Upper lobe of left lung (tissue), 4 donors: ENCODE data around the gene UBE4B.

Experiments used
- POLR2A ChIP-seq, 4 donors: fragments of 450-650 bp; IDR thresholded peaks; one replicate each; pipeline ENCODE4 v1.5.1; 2016 to 2017; ENCODE audit warnings: antibody characterized with exemption in 4 of 4, mild to moderate bottlenecking in 2 of 4
- TF ChIP-seq, protein P1 (sequence below), 6 experiments: fragments of 450-650 bp in 4 of 6; fragments of 200-600 bp in 2 of 6; sonication (generic) in 2 of 6; IDR thresholded peaks; one replicate each; pipeline ENCODE4 v1.5.1; 2016 to 2019; ENCODE audit warnings: antibody characterized with exemption in 6 of 6

DNA sequence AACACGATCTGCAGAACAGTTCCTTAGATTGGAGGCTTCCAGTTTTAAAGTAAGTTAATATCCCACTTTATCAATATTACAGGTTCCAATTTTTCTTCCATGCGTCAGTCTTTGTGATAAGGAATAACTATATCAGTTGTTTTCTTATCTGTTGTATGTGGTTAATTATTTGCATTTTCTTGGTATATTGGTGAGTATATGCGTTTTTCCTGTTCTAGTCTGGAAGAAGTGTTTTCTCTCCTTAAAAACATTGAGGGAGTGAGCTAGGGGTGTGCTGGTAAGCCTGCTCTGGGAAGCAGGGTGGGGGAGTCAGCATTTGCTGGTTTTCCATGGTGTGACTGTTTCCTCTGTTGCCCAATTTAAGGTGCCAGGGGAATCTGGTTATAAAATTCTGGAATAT, 127.4 kb downstream of the UBE4B start:
- TF ChIP-seq, protein P1, sequence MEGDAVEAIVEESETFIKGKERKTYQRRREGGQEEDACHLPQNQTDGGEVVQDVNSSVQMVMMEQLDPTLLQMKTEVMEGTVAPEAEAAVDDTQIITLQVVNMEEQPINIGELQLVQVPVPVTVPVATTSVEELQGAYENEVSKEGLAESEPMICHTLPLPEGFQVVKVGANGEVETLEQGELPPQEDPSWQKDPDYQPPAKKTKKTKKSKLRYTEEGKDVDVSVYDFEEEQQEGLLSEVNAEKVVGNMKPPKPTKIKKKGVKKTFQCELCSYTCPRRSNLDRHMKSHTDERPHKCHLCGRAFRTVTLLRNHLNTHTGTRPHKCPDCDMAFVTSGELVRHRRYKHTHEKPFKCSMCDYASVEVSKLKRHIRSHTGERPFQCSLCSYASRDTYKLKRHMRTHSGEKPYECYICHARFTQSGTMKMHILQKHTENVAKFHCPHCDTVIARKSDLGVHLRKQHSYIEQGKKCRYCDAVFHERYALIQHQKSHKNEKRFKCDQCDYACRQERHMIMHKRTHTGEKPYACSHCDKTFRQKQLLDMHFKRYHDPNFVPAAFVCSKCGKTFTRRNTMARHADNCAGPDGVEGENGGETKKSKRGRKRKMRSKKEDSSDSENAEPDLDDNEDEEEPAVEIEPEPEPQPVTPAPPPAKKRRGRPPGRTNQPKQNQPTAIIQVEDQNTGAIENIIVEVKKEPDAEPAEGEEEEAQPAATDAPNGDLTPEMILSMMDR (IDR thresholded peaks at IDR 0.05) = no peak
- no peak for TF ChIP-seq POLR2A (IDR thresholded peaks at IDR 0.05)
